CD4-positive, alpha-beta T cell (primary cell): Measurements from ENCODE around the gene ALPK1. TPM values are rescaled to one million over a fixed set of nuclear protein-coding genes. Genes with fewer than 3 reads are reported as not detected.

Experiments used
- ATAC-seq: fragments of 200-7000 bp; cut with Tn5 transposase; one replicate; pipeline ENCODE4 v1.10.0; 2022; ENCODE audit warnings: mild to moderate bottlenecking; ENCODE audit not compliant: poor library complexity
- CTCF ChIA-PET: fragments of 350-600 bp; sonication (Branson Sonifier 250); formaldehyde crosslinking; loops from one replicate; lab custom pipeline; 2021; ENCODE audit warnings: antibody characterized with exemption, inconsistent platforms; lab: Charles Lee
- POLR2A ChIA-PET: fragments of 350-600 bp; sonication (Branson Sonifier 250); formaldehyde crosslinking; loops from one replicate; lab custom pipeline; 2021; ENCODE audit warnings: antibody characterized with exemption, inconsistent platforms; lab: Charles Lee
- DNase-seq, 14 experiments: peaks; one replicate each; pipeline ENCODE4 v3.0.0-alpha.2; 2013 to 2020; ENCODE audit warnings: mixed read lengths in 2 of 14
- H3K27ac ChIP-seq, 2 donors: one replicate each; pipeline versions ENCODE4 v1.5.1 to v1.7.0; 2013; ENCODE audit warnings: low read length in 2 of 2, low read depth in 1 of 2, mild to moderate bottlenecking in 1 of 2
- H3K27me3 ChIP-seq, 2 experiments: 1 replicate in 1 of 2; 2 replicates in 1 of 2; pipeline versions ENCODE4 v1.6.1 to v1.7.0; 2013; ENCODE audit warnings: low read length in 2 of 2, control low read depth in 1 of 2, mild to moderate bottlenecking in 1 of 2, moderate library complexity in 1 of 2; ENCODE audit not compliant: insufficient read depth in 2 of 2, control insufficient read depth in 1 of 2
- H3K36me3 ChIP-seq: one replicate; pipeline ENCODE4 v1.6.1; 2013; ENCODE audit warnings: low read length, control low read depth; ENCODE audit not compliant: insufficient read depth
- H3K4me1 ChIP-seq: one replicate; pipeline ENCODE4 v1.6.1; 2013; ENCODE audit warnings: low read length, control low read depth; ENCODE audit not compliant: insufficient read depth
- H3K4me3 ChIP-seq: one replicate; pipeline ENCODE4 v1.5.1; 2013; ENCODE audit warnings: mild to moderate bottlenecking, low read length, moderate library complexity
- H3K9me3 ChIP-seq, 2 experiments: 1 replicate in 1 of 2; 2 replicates in 1 of 2; pipeline versions ENCODE4 v1.6.1 to v1.7.0; 2013; ENCODE audit warnings: low read length in 2 of 2, mild to moderate bottlenecking in 2 of 2, control low read depth in 1 of 2, moderate library complexity in 1 of 2; ENCODE audit not compliant: control insufficient read depth in 1 of 2, insufficient read depth in 1 of 2
- H3K27ac Mint-ChIP-seq: one replicate; pipeline ENCODE4 v1.8.0; 2020; ENCODE audit warnings: mixed read lengths
- H3K27me3 Mint-ChIP-seq: one replicate; pipeline ENCODE4 v1.8.0; 2021; ENCODE audit warnings: mixed read lengths
- H3K36me3 Mint-ChIP-seq: one replicate; pipeline ENCODE4 v1.8.0; 2021; ENCODE audit warnings: low read depth, mixed read lengths
- H3K4me1 Mint-ChIP-seq: one replicate; pipeline ENCODE4 v1.8.0; 2021; ENCODE audit warnings: low read depth, mixed read lengths
- H3K4me3 Mint-ChIP-seq: one replicate; pipeline ENCODE4 v1.8.0; 2020; ENCODE audit warnings: mild to moderate bottlenecking, mixed read lengths
- H3K9me3 Mint-ChIP-seq: one replicate; pipeline ENCODE4 v1.8.0; 2020; ENCODE audit warnings: mixed read lengths
- intact Hi-C, 2 experiments: fragments of 100-400 bp; cut with DNase I in 1 of 2; cut with micrococcal nuclease in 1 of 2; formaldehyde crosslinking; loops; one replicate each; pipeline versions ENCODE4 v1.15.1 to v1.9.0; 2023 to 2025; cut with DNase I, micrococcal nuclease
- total RNA-seq, 174 experiments: library from RNA in 2 of 174; stranded (reverse) in 2 of 174; gene quantifications; one replicate each; pipeline ENCODE4 v1.2.3 and lab custom pipeline; 2021 to 2026
- TF ChIP-seq, protein P1 (sequence below): fragments of 200-600 bp; IDR thresholded peaks from one replicate; pipeline ENCODE4 v1.8.0; 2022; ENCODE audit warnings: antibody characterized with exemption, mild to moderate bottlenecking

Gene ALPK1
- total RNA-seq, 2 experiments from 2014 or later: 8.2 to 9.5 TPM

DNA sequence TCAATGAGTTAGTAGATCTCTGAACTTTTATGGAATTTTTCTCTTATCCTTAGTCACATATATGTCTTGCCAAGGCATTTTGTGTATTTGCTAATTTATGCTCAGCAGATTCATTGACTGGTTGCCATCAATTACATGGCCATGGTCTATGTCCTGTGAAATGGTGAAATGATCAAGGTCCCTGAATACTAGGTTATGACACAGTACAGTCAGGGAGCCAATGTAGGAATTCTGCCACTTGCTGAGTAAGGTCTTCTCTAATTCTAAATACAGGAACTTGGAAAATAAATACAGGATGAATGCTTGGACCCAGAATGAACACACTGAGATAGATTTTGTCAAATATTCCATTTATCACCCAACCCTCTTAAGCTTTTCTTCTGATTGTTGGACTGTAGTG lies 35.2 kb downstream of the ALPK1 start:
- no peaks in the 10 kb centered on the region for H3K27me3 Mint-ChIP-seq
- intact Hi-C loops: no loop called here
- TF ChIP-seq, protein P1, sequence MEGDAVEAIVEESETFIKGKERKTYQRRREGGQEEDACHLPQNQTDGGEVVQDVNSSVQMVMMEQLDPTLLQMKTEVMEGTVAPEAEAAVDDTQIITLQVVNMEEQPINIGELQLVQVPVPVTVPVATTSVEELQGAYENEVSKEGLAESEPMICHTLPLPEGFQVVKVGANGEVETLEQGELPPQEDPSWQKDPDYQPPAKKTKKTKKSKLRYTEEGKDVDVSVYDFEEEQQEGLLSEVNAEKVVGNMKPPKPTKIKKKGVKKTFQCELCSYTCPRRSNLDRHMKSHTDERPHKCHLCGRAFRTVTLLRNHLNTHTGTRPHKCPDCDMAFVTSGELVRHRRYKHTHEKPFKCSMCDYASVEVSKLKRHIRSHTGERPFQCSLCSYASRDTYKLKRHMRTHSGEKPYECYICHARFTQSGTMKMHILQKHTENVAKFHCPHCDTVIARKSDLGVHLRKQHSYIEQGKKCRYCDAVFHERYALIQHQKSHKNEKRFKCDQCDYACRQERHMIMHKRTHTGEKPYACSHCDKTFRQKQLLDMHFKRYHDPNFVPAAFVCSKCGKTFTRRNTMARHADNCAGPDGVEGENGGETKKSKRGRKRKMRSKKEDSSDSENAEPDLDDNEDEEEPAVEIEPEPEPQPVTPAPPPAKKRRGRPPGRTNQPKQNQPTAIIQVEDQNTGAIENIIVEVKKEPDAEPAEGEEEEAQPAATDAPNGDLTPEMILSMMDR: no peak
- Histone ChIP-seq H3K4me3 (no peak overlapping the region), H3K9me3 (no peaks in the 10 kb centered on the region), H3K27ac (no peak overlapping the region), H3K4me1 (no peaks in the 10 kb centered on the region), H3K36me3 (peaks cover 4% of the 10 kb centered on the region), H3K27me3 (no peaks in the 10 kb centered on the region)
- no peak overlapping the region for H3K4me3 Mint-ChIP-seq
- H3K4me1 Mint-ChIP-seq: peaks cover 5% of the 10 kb centered on the region
- POLR2A ChIA-PET: no interaction called here
- DNase-seq (no peak), ATAC-seq (no peak)
- no peaks in the 10 kb centered on the region for H3K9me3 Mint-ChIP-seq
- no peak overlapping the region for H3K27ac Mint-ChIP-seq
- CTCF ChIA-PET: no interaction called here
- H3K36me3 Mint-ChIP-seq: peaks cover 12% of the 10 kb centered on the region

DNA sequence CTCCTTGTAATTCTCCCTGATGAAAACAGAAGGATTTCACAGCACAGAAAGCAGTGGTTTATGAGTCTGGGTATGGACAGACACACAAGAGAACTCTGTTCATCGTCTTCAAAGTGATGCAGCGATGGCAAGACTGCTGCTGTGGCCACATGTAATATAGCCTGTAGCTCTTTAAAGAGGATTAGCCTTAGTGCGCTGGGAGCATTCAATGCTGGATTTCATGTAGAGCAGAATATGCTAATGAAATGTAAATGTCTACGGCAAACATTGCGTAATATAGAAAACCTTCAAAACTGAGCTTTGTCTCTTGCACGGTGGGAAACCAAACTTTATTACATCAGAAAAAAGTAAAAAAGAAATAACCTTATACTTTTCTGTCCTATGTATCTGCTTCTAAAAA lies 42.9 kb downstream of the ALPK1 start:
- ATAC-seq (no peak), DNase-seq (no peak)
- H3K27me3 Mint-ChIP-seq: no peaks in the 10 kb centered on the region
- Histone ChIP-seq H3K27me3 (no peaks in the 10 kb centered on the region), H3K36me3 (peaks cover 4% of the 10 kb centered on the region), H3K4me1 (no peaks in the 10 kb centered on the region), H3K27ac (no peak overlapping the region), H3K9me3 (no peaks in the 10 kb centered on the region), H3K4me3 (no peak overlapping the region)
- H3K4me3 Mint-ChIP-seq: no peak overlapping the region
- no peaks in the 10 kb centered on the region for H3K36me3 Mint-ChIP-seq
- intact Hi-C loops: no loop called here
- TF ChIP-seq, protein P1: no peak
- POLR2A ChIA-PET: no interaction called here
- H3K4me1 Mint-ChIP-seq: peaks cover 8% of the 10 kb centered on the region
- H3K9me3 Mint-ChIP-seq: no peaks in the 10 kb centered on the region
- no peak overlapping the region for H3K27ac Mint-ChIP-seq
- CTCF ChIA-PET: no interaction called here

DNA sequence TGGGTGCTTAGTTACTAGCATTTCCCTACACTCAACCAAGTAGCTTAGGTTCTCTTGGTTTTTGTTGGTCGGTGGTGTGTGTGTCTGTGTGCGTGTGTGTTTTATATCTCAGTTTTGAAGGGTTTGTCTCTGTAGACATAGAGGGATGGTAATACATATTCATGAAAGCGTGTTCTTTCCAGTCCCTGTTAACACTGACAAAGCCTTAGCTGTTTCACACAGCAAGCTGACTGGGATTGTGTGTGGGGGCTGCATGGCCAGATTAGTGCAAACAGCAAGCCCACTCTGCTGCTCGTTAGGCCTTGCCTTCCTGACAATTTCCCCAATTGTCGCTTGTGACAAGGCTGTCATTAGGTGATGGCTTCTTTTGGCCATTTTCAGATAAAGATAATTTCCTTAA lies 43.9 kb downstream of the ALPK1 start:
- intact Hi-C loops: no loop called here
- no peak overlapping the region for H3K4me3 ChIP-seq
- no peaks in the 10 kb centered on the region for H3K9me3 ChIP-seq
- CTCF ChIA-PET: no interaction called here
- Mint-ChIP-seq H3K27ac (no peak overlapping the region), H3K36me3 (no peaks in the 10 kb centered on the region), H3K9me3 (no peaks in the 10 kb centered on the region), H3K4me3 (no peak overlapping the region), H3K4me1 (peaks cover 8% of the 10 kb centered on the region), H3K27me3 (no peaks in the 10 kb centered on the region)
- ATAC-seq (no peak), DNase-seq (no peak)
- no peak overlapping the region for H3K27ac ChIP-seq
- POLR2A ChIA-PET: no interaction called here
- no peaks in the 10 kb centered on the region for H3K27me3 ChIP-seq
- no peaks in the 10 kb centered on the region for H3K36me3 ChIP-seq
- H3K4me1 ChIP-seq: no peaks in the 10 kb centered on the region
- TF ChIP-seq, protein P1: no peak
